CD4-positive, alpha-beta T cell (primary cell): ENCODE measurements around the gene HPCAL1. TPM values are rescaled to one million over a fixed set of nuclear protein-coding genes. Genes with fewer than 3 reads are reported as not detected.

ENCODE experiments used
- ATAC-seq: fragments of 200-7000 bp; cut with Tn5 transposase; one replicate; pipeline ENCODE4 v1.10.0; 2022; ENCODE audit warnings: mild to moderate bottlenecking; ENCODE audit not compliant: poor library complexity
- CTCF ChIA-PET: fragments of 350-600 bp; sonication (Branson Sonifier 250); formaldehyde crosslinking; loops from one replicate; lab custom pipeline; 2021; ENCODE audit warnings: antibody characterized with exemption, inconsistent platforms; lab: Charles Lee
- POLR2A ChIA-PET: fragments of 350-600 bp; sonication (Branson Sonifier 250); formaldehyde crosslinking; loops from one replicate; lab custom pipeline; 2021; ENCODE audit warnings: antibody characterized with exemption, inconsistent platforms; lab: Charles Lee
- DNase-seq, 14 experiments: peaks; one replicate each; pipeline ENCODE4 v3.0.0-alpha.2; 2013 to 2020; ENCODE audit warnings: mixed read lengths in 2 of 14
- H3K27ac ChIP-seq, 2 donors: one replicate each; pipeline versions ENCODE4 v1.5.1 to v1.7.0; 2013; ENCODE audit warnings: low read length in 2 of 2, low read depth in 1 of 2, mild to moderate bottlenecking in 1 of 2
- H3K27me3 ChIP-seq, 2 experiments: 1 replicate in 1 of 2; 2 replicates in 1 of 2; pipeline versions ENCODE4 v1.6.1 to v1.7.0; 2013; ENCODE audit warnings: low read length in 2 of 2, control low read depth in 1 of 2, mild to moderate bottlenecking in 1 of 2, moderate library complexity in 1 of 2; ENCODE audit not compliant: insufficient read depth in 2 of 2, control insufficient read depth in 1 of 2
- H3K36me3 ChIP-seq: one replicate; pipeline ENCODE4 v1.6.1; 2013; ENCODE audit warnings: low read length, control low read depth; ENCODE audit not compliant: insufficient read depth
- H3K4me1 ChIP-seq: one replicate; pipeline ENCODE4 v1.6.1; 2013; ENCODE audit warnings: low read length, control low read depth; ENCODE audit not compliant: insufficient read depth
- H3K4me3 ChIP-seq: one replicate; pipeline ENCODE4 v1.5.1; 2013; ENCODE audit warnings: mild to moderate bottlenecking, low read length, moderate library complexity
- H3K9me3 ChIP-seq, 2 experiments: 1 replicate in 1 of 2; 2 replicates in 1 of 2; pipeline versions ENCODE4 v1.6.1 to v1.7.0; 2013; ENCODE audit warnings: low read length in 2 of 2, mild to moderate bottlenecking in 2 of 2, control low read depth in 1 of 2, moderate library complexity in 1 of 2; ENCODE audit not compliant: control insufficient read depth in 1 of 2, insufficient read depth in 1 of 2
- H3K27ac Mint-ChIP-seq: one replicate; pipeline ENCODE4 v1.8.0; 2020; ENCODE audit warnings: mixed read lengths
- H3K27me3 Mint-ChIP-seq: one replicate; pipeline ENCODE4 v1.8.0; 2021; ENCODE audit warnings: mixed read lengths
- H3K36me3 Mint-ChIP-seq: one replicate; pipeline ENCODE4 v1.8.0; 2021; ENCODE audit warnings: low read depth, mixed read lengths
- H3K4me1 Mint-ChIP-seq: one replicate; pipeline ENCODE4 v1.8.0; 2021; ENCODE audit warnings: low read depth, mixed read lengths
- H3K4me3 Mint-ChIP-seq: one replicate; pipeline ENCODE4 v1.8.0; 2020; ENCODE audit warnings: mild to moderate bottlenecking, mixed read lengths
- H3K9me3 Mint-ChIP-seq: one replicate; pipeline ENCODE4 v1.8.0; 2020; ENCODE audit warnings: mixed read lengths
- CTCF ChIP-seq: fragments of 200-600 bp; IDR thresholded peaks from one replicate; pipeline ENCODE4 v1.8.0; 2022; ENCODE audit warnings: antibody characterized with exemption, mild to moderate bottlenecking
- intact Hi-C, 2 experiments: fragments of 100-400 bp; cut with DNase I in 1 of 2; cut with micrococcal nuclease in 1 of 2; formaldehyde crosslinking; loops; one replicate each; pipeline versions ENCODE4 v1.15.1 to v1.9.0; 2023 to 2025; cut with DNase I, micrococcal nuclease
- total RNA-seq, 174 experiments: library from RNA in 2 of 174; stranded (reverse) in 2 of 174; gene quantifications; one replicate each; pipeline ENCODE4 v1.2.3 and lab custom pipeline; 2021 to 2026

HPCAL1 gene
- total RNA-seq, 2 experiments from 2014 or later = 24.9 to 27.9 TPM

DNA sequence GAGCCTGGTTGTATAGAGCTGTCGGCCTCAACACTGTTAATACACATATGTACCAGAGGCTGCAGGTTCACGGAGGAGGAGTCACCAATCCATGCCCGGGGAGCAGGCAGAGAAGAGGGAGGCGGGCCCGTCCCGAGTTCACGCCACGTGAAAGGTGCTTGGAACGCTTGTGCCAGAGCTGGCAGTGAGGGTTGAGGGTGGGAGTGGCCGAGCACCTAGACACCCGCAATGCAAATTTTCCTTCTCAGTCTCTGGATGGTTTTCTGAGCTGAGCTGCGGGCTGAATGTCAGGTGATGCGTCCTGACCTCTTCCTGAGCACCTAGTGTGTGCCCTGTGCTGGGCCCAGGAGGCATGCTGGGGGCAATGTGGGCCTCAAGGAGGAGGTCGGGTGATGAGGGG is 93.2 kb downstream of the HPCAL1 start:
- H3K27ac Mint-ChIP-seq = peak overlapping the region; percentile 59

DNA sequence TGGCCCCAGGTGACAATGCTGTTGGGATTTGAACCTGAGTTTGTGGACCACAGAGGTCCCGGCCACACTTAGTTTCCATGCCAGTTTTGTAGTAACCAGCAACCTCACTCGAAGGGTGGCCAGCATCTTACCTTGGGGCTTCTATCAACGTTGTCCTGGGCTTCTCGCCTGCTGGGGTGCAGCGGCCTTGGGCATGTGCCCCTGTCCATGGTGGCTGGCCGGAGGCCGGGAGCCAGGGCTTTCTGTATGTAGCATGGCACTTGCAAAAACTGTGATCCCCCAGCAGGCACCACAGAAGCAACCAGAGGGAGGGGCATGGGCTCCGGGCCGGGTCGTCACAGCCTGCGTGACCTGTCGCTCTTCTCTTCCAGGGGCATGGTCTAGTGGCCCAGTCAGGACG is 93.8 kb downstream of the HPCAL1 start:
- H3K36me3 Mint-ChIP-seq = peaks cover 40% of the 10 kb centered on the region
- H3K4me1 Mint-ChIP-seq = peaks cover 60% of the 10 kb centered on the region
- no peaks in the 10 kb centered on the region for H3K27me3 Mint-ChIP-seq
- ChIA-PET CTCF (no interaction called here), POLR2A (no interaction called here)
- peak overlapping the region; percentile 59 for H3K27ac Mint-ChIP-seq
- no peak overlapping the region for H3K4me3 Mint-ChIP-seq
- no peak overlapping the region for H3K4me3 ChIP-seq
- H3K36me3 ChIP-seq = peaks cover 28% of the 10 kb centered on the region
- DNase-seq (no peak), ATAC-seq (no peak)
- no peak for TF ChIP-seq CTCF
- H3K27me3 ChIP-seq = no peaks in the 10 kb centered on the region
- no peak overlapping the region for H3K27ac ChIP-seq
- H3K4me1 ChIP-seq = peaks cover 31% of the 10 kb centered on the region
- intact Hi-C loops = no loop called here
- H3K9me3 Mint-ChIP-seq = no peaks in the 10 kb centered on the region
- peaks cover 0 to 8% of the 10 kb centered on the region in 2 experiments for H3K9me3 ChIP-seq

More for the DNA sequence above, 93.2 kb downstream of the HPCAL1 start:
- peaks cover 29% of the 10 kb centered on the region for H3K36me3 ChIP-seq
- no peak overlapping the region for H3K27ac ChIP-seq
- ChIA-PET POLR2A (no interaction called here), CTCF (no interaction called here)
- H3K36me3 Mint-ChIP-seq = peaks cover 34% of the 10 kb centered on the region
- no peak overlapping the region for H3K4me3 Mint-ChIP-seq
- H3K4me3 ChIP-seq = no peak overlapping the region
- ATAC-seq = no peak
- intact Hi-C loops = no loop called here
- H3K27me3 Mint-ChIP-seq = no peaks in the 10 kb centered on the region
- TF ChIP-seq CTCF = no peak
- peaks cover 0 to 8% of the 10 kb centered on the region in 2 experiments for H3K9me3 ChIP-seq
- peaks cover 28% of the 10 kb centered on the region for H3K4me1 ChIP-seq
- no peaks in the 10 kb centered on the region for H3K9me3 Mint-ChIP-seq
- no peak for DNase-seq
- peaks cover 60% of the 10 kb centered on the region for H3K4me1 Mint-ChIP-seq
- H3K27me3 ChIP-seq = no peaks in the 10 kb centered on the region

DNA sequence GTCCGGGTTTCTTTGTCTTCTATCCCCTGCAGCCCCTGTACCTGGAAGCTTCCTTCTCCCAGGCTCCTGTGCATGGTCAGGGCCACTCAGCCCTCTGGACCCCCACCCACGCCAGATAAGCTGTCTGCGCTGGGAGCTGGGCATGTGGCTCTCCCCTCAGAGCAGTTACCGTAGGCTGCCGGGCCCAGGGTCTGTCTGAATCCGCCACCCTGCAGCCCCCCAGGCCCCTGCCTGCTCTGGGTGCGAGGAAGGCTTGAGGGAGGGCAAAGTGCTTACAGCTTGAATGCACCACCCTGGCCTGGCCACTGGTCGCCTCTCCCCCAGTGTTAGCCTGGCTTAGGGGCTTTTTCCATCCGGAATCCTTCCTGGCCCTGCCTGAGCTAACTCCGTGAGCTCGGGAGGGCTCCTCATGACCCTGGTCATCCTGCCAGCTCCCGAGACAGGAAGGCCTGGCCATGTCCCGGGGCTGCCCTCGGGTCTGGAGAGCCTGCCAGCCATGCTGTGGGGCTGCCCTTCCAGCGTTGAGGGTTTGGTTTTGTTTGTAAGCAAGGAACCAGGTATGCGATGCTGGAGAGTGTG is 94.7 kb downstream of the HPCAL1 start:
- TF ChIP-seq CTCF = no peak
- H3K4me1 ChIP-seq = peaks cover 40% of the 10 kb centered on the region
- Mint-ChIP-seq H3K4me1 (peaks cover 58% of the 10 kb centered on the region), H3K9me3 (no peaks in the 10 kb centered on the region), H3K27me3 (no peaks in the 10 kb centered on the region), H3K36me3 (peaks cover 42% of the 10 kb centered on the region), H3K4me3 (no peak overlapping the region), H3K27ac (peak overlapping the region; percentile 79)
- intact Hi-C loops = no loop called here
- peaks cover 0 to 8% of the 10 kb centered on the region in 2 experiments for H3K9me3 ChIP-seq
- CTCF ChIA-PET = interaction anchor here (0.9 kb wide), 1 partner anchor 11 kb away, joined by 3 read pairs; no protein-coding TSS in a partner anchor
- ATAC-seq = no peak
- POLR2A ChIA-PET = no interaction called here
- peaks cover 28% of the 10 kb centered on the region for H3K36me3 ChIP-seq
- no peak overlapping the region for H3K4me3 ChIP-seq
- DNase-seq = no peak
- no peaks in the 10 kb centered on the region for H3K27me3 ChIP-seq
- H3K27ac ChIP-seq = no peak overlapping the region
